Upper lobe of left lung (tissue), 4 donors: Measurements from ENCODE around the gene PLXNA2.

ENCODE experiments used
- CTCF ChIP-seq, 6 experiments: fragments of 450-650 bp in 4 of 6; fragments of 200-600 bp in 2 of 6; sonication (generic) in 2 of 6; IDR thresholded peaks; one replicate each; pipeline ENCODE4 v1.5.1; 2016 to 2019; ENCODE audit warnings: antibody characterized with exemption in 6 of 6
- EP300 ChIP-seq, 4 donors: sonication (generic); formaldehyde crosslinking; IDR thresholded peaks; one replicate each; pipeline ENCODE4 v1.5.1; 2017; ENCODE audit warnings: antibody characterized with exemption in 4 of 4, control low read depth in 2 of 4
- POLR2A ChIP-seq, 4 donors: fragments of 450-650 bp; IDR thresholded peaks; one replicate each; pipeline ENCODE4 v1.5.1; 2016 to 2017; ENCODE audit warnings: antibody characterized with exemption in 4 of 4, mild to moderate bottlenecking in 2 of 4

GRCh38 chr1:208217781-208218180, 26.4 kb downstream of the PLXNA2 start:
- no peak for TF ChIP-seq POLR2A (IDR thresholded peaks at IDR 0.05)
- no peak for TF ChIP-seq CTCF (IDR thresholded peaks at IDR 0.05)
- TF ChIP-seq EP300 (IDR thresholded peaks at IDR 0.05) = no peak
